Lower leg skin (tissue), 3 donors: Measurements from ENCODE around the gene KCNA3.

Experiments
- CTCF ChIP-seq, 3 donors: fragments of 450-650 bp; IDR thresholded peaks; one replicate each; pipeline ENCODE4 v1.5.1; 2016; ENCODE audit warnings: antibody characterized with exemption in 3 of 3, mild to moderate bottlenecking in 3 of 3, moderate library complexity in 2 of 3
- POLR2A ChIP-seq, 2 donors: fragments of 450-650 bp; IDR thresholded peaks; one replicate each; pipeline ENCODE4 v1.6.1; 2016 to 2017; ENCODE audit warnings: antibody characterized with exemption in 2 of 2, mild to moderate bottlenecking in 1 of 2, moderate library complexity in 1 of 2

- TF ChIP-seq CTCF (IDR thresholded peaks at IDR 0.05) (no peak), POLR2A (IDR thresholded peaks at IDR 0.05) (no peak)
These were observed 26.3 kb downstream of the KCNA3 start for GRCh38 chr1:110648417-110648816.
